Middle frontal gyrus (tissue), 1 donor: Measurements from ENCODE around the gene SLFN12.
"Not testable (repeated sequence)": the region's sequence is repeated elsewhere in the genome, so short reads cannot be mapped to it uniquely, and the experiment has no call there.

ENCODE experiments used
- DNase-seq: peaks from one replicate; pipeline ENCODE4 v3.0.0-alpha.2; 2015; ENCODE audit warnings: low spot score; ENCODE audit errors: extremely low spot score

The SLFN12 gene

DNA sequence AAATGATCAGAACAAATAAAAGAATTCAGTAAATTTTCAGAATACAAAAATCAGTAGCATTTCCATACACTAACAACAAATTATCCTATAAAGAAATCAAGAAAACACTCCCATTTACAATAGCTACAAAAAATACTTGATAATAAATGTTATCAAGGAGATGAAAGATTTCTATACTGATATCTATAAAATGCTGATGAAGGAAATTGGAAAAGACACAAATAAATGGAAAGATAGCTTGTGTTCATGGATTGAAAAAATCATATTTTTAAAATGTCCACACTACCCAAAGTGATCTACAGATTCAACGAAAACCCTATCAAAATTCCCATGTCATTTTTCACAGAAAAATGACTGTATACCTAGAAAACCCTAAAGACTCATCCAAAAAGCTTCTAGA lies 18.1 kb downstream of the SLFN12 start:
- no peak for DNase-seq

DNA sequence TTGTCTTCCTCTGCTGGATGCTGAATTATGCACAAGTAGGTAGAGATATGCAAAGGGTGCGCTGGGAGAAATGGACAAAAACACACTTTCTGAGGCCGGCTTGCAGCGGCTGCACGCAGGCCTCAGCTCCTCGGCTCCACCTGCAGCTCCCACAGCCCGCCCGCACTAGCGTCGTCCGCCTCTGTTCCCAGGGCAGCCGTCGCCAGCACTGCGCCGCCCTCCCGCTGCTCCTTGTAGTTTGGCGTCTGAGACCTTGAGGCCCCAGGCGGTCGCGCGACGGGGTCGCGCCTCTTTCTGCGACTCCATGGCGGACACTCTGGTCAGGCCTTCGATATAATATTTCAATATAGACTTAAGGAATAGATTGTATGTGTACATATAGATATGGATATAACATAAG lies 24.8 kb downstream of the SLFN12 start:
- DNase-seq, result no peak

DNA sequence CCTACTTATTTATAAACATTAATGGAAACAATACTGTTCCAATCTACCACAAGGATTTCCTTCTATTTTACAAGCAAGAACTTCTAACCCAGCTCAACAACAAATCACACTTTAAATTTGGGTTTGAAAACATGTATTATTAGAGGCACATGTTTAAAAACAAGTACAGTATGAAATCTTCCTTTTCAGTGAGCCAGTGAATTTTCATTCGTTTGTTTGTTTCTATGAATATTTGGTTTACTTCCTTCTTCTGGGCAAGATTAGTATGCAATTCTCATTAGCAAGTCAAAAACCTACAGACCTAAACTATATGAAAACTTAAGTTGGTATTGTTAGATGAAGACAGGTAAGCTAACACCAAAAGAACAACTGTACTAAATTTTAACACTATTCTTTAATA lies 25.7 kb downstream of the SLFN12 start:
- no peak for DNase-seq

DNA sequence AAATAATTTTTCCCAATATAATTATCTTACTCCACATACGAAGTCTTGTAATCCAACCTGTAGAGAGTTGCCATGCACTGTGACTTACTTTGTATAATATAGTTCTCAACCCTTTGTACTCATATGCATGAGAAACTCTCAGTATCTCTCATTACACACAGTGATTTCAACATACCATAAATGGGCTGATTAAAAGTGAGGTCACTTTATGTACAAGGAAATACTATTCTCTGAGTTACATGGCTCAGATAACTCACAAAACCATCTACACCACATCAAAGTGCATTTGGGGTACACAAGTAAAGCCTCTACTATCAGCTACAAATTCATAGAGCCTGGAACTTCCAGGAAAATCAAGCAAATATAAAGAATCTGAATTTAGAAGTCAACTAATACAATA lies 27.9 kb downstream of the SLFN12 start:
- no peak for DNase-seq

DNA sequence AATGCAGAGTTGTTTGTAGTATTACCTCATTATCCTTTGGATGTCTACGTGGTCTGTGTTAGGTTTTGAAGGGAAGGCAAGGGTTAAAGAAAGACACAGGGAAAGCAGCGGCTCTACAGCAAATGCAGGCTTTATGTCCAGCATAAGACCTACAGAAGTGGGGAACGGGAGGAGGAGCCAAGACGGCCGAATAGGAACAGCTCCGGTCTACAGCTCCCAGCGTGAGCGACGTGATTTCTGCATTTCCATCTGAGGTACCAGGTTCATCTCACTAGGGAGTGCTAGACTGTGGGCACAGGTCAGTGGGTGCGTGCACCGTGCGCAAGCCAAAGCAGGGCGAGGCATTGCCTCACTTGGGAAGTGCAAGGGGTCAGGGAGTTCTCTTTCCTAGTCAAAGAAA lies 38.5 kb downstream of the SLFN12 start:
- DNase-seq, result not testable (repeated sequence)

DNA sequence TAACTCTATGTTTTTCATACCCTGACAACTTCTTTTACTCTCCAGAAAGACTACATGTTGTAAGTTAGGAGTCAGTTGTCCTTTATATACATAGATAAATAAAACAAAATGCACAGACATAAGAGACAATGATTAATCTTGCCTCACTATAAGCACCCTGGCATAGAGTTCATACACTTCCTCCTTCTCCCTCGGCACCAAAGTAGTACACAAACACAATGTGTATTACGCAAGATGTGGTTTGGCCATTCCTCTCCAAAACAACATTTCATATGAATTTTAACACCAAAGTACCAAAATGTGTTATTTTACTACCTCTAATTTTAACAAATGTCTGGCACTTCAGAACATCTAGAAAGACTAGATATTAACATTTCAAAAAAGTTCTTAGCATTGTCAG lies 41.6 kb downstream of the SLFN12 start:
- no peak for DNase-seq

DNA sequence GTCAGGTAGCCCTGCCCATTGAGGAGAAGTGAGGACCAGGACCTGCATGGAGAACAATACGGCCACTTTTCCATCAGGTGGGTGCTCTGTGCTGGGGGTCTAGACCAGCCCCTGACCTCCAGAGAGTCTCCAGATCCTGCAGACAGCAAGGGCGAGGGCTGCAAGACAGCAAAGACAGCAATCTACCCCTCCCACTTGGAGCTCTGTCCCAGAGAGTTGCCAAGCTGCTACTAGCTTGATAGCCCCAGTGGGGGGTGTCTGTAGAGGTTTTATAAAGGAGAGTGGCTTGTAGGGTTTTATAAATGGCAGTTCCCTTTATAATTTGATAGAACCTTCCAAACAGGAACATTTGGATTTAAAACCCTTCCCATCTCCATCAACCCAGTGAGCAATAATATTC lies 42.1 kb downstream of the SLFN12 start:
- DNase-seq, result no peak

DNA sequence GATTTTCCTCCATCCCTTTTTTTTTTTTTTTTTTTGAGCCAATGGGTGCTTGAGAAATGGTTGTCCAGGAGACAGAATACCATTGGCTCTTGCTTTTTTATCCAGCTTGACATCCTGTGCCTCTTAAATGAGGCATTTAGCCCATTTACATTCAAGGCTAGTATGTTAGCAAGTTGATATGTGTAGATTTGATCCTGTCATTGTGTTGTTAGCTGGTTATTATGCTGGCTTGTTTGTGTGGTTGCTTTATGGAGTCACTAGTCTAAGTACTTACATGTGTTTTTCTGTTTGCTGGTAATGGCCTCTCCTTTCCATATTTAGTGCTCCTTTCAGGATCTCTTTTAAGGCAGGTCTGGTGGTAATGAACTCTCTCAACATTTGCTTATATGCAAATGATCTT lies 44.8 kb downstream of the SLFN12 start:
- DNase-seq, result no peak

DNA sequence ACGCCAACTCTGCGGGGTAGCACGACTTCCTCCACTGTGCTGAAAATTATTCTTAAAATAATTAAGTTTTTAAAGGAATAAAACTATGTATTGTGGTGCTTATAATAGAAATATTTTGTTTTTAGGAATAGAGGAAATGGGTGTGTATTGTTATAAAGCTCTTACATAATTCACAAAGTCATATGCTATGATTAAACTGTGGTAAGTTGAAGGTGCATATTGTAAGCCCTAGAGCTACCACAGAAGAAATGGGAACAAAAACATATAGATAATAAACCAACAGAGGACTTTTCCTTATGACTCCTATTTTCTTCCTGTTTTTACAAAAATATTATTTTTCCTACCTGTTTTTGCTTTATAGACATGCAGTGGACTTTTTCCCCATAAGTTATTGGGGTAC lies 54.6 kb downstream of the SLFN12 start:
- no peak for DNase-seq

DNA sequence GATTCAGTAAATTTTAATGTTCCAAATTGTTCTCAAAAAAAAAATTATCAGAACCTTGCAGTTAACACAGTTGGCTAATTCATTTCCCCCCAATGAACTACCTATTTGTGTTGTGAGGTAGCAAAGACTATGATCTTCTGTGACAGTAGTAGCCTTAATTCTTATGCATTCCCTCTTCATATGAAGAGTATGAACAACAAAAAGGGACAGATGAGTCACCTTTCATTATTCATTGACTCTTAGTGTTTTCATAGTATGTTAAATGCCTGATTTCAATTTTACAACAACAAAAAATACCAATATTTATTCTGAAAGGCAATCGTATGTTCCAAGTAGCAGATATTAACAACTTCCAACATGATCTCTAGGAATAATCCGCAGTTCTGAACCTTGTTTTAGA lies 55.2 kb downstream of the SLFN12 start:
- no peak for DNase-seq

DNA sequence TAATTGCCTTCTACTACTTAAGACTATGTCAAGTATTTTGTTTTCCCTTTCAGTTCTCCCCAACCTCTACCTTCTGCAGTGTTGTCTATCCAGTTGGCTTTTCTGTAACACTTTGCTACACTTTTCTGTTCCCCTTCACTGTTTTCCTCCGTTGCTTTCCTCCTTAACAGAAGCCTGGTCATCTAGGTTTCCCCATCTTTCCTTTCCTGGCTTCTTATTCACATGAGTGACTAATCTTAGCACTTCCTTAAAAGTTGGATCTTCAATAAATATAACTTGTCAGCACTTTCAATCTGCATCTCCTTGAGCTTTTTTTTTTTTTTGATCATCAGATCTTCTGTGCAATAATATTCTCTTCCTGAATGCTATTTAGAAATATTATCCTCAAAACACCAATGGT lies 56.1 kb downstream of the SLFN12 start:
- DNase-seq, result no peak

DNA sequence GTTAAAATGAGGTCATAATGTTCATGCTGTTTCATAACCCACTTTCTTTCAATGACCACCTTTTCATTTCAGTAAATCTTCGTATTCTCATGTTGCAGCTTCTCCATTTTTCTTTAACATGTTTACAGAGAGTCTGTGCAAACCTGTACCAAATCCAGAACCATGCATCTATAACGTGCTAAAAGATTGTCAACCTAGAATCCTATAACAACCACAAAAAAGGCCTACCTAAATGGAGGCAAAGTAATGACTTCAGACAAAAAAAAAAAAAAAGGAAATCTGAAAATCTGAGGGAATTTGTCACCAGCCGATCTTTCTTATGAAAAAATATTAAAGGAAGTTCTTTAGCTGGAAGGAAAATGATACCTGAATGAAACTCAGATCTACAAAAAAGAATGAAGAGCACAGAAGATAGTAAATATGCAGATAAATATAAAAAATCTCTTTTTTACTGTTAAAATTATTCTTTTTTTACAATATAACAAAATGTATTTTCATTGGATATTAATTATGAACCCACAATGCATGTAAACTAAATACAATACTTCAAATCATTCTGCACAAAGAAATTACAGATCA lies 57.4 kb downstream of the SLFN12 start:
- no peak for DNase-seq

DNA sequence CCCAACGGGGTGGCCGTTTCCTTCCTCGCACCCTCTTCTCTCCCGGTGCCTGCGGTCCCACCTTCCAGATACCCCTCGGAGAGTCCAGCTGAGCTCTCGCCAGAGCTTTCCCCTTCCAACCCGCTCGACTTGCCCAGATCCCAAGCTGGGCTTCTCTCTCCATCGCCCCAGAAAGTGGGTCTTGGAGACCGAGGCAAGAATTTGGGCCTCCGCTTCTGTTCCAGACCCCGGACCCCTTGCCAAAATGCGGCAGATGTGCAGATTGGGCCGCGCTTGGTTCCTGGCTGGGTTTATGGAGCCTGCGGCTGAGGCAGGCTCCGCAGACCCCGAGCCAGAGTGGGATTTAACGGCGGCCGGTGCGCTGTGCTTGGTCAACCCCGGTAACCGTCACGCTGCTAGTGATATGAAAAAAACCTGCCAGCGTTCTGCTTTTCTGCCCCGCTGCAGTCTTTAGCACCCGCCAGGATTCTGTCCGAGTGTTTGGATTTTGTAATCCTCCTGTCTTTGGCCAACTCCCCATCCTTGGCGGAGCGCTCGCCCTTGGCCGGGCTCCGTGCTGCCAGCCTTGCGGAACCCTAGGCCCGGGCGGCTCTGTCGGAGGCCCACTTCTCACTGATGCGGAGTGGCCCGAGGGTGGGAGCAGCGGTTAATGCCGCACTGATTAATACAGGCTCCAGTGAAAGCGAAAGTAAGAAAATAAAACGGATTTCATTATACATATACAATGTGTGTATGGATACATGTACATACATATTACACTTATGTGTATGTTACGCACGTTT lies 58.1 kb downstream of the SLFN12 start:
- DNase-seq, result no peak

DNA sequence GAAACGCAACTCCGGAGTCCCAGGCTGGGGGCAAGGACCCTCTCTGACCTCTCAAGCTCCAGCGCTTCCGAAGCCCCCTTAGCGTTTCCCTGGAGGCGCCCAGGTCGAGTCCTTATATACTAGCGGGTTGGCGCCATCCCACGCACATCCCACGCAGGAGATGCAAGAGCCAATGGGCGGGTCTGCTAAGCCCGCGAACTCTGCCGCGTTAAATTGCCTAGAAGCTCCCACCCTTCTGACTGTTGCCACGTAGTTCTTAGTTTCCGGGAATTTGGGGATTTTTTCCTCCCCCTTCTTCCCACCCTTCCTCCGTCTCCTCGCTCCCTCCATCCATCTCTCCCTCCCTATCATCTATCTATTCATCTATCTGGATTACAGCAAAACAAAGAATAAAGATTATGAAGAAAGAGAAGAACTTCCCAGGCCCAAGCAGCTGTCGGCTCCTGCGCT lies 58.7 kb downstream of the SLFN12 start, which contains the start of gene SLFN11:
SLFN11 (minus strand) TSS at position 88 of the 450 bp plus-strand sequence. CDS start 9,814 bp downstream, outside the sequence.
- no peak for DNase-seq

DNA sequence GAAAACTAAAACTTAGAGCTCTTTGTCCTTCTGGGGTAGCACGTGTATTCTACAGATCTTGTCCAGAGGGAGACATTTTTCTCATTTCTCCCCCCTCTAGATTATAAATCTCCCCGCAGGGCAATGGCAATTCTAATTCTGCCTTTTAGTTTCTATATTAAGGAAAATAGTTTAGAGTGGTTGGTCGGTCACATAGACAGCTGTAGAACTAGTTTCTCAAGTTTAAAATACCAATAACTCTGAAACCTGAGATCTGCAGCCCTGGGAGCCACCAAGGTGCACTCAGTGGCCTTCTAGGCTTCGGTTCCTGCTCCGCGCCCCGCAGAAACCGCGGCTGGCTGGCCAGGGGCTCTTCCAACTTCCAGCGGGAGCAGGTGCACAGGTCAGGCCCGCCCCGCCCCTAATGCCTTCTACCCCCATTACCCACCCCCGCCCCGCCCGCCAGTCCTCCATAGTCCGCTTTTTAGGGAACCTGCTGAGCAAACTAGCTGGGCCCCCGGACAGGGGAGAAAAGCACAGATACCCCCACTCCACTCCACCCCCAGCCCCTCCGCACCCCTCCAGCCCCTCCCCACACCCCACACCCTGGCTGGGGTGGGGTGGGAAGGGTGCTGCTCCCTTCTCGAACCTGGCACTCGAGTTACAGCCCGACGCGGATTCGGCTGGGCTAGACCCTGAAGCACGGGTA lies 59.3 kb downstream of the SLFN12 start:
- DNase-seq, result no peak

DNA sequence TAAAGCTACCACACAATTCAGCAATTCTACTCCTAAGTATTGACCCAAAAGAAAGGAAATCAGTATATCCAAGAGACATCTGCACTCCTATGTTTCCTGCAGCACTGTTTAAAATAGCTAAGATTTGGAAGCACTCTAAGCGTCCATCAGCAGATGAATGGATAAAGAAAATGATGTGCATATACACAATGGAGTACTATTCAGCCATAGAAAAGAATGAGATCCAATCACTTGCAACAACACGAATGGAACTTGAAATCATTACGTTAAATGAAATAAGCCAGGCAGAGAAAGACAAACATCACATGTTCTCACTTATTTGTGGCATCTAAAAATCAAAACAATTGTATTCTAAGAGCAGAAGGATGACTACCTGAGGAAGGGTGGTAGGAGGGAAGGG lies 60.4 kb downstream of the SLFN12 start:
- DNase-seq, result no peak

DNA sequence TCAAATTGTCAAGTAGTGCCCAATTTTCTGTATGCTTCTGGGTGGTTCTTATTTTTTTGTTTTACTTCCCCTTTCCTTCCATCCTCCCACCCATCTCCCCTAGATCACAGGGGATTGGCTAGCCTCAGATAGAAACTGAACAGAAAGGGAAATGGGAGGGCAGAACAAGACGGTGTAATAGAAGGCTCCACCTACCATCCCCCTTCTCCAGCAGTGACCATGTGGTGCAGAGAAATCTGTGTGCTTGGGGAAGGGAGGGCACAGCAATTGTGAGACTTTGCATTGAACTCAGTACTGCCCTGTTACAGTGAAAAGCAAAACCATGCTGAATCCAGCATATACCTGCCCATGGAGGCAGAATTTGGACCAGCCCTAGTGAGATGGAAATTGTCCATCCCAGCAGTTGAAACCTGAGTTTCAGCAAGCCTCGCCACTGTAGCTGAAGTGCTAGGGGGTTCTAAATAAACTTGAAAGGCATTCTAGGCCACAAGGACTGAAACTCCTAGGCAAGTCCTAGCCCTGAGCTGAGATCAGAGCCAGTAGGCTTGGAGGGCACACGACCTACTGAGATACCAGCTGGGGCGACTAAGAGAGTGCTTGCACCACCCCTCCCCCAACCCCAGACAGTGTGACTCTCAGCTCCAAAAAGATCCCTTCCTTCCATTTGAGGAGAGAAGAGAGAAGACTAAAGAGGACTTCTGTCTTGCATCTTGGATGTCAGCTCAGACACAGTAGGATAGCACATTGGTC lies 64.0 kb downstream of the SLFN12 start:
- DNase-seq, result no peak

DNA sequence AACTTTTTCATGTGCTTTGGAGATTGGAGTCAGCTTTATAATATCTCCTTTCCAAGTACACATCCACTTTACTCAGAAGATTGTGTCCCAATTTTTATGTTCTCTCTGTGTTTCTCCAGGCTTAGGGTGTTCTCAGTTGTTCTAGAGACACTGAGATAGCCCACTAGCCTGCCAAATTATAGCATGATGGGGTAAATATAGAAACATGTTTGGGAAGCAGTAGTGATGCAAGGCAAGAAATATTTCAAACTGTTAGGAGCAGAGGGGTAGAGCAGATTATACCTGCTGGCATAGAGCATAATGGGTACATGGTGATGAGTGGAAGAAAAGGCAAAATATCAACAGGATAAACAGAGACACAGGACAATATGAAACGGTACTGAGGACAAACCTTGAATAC lies 71.3 kb downstream of the SLFN12 start:
- no peak for DNase-seq
